Ammon's horn (tissue), 1 donor: ENCODE measurements around the gene ZFP36L2.

Experiments used
- DNase-seq: peaks from one replicate; pipeline ENCODE4 v3.0.0-alpha.2; 2016; ENCODE audit warnings: low spot score

ZFP36L2 gene

DNA sequence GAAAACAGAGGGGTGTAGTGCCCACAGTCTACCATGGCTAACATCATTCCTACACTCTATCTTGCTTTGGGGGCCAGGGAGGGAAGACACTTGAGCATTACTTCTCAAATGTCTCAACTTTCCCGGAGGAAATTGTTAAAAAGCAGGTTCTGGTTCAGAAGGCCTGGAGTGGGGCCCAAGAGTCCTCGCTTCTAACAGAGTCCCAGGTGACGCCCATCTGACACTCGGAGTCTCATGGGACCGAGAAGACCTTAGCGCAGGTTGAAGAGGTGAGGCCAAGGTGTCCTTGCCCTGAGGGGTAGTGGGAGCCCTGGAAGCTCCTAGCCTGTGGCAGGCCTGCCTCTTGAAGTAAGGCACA is 40.1 kb downstream of the ZFP36L2 start:
- no peak for DNase-seq

GRCh38 chr2:43185146-43185545 is 41.3 kb downstream of the ZFP36L2 start:
- no peak for DNase-seq

DNA sequence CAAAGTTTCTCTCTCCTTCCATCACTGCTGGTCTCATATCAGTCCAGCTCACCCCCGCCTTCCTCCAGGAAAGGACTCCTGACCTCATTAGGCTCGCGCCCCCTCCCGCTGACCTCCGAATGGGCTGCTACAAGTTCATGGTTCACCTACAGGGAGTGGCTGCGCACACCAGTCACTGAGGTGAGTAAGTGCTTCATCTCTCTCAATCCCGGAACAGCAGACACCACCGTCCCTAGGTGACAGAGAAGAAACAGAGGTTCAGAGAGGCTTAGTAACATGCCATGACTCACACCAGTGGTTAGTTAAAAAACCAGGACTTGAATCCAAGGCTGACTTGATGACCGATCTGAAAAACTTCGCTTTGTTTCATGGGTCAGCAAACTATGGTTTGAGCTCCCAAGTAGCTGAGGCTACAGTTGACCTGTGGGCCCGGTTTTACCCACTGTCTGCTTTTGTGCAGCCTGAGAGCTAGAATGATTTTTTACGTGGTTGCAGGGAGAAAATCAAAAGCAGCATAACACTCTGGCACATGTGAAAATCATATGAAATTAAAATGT is 42.0 kb downstream of the ZFP36L2 start:
- no peak for DNase-seq

DNA sequence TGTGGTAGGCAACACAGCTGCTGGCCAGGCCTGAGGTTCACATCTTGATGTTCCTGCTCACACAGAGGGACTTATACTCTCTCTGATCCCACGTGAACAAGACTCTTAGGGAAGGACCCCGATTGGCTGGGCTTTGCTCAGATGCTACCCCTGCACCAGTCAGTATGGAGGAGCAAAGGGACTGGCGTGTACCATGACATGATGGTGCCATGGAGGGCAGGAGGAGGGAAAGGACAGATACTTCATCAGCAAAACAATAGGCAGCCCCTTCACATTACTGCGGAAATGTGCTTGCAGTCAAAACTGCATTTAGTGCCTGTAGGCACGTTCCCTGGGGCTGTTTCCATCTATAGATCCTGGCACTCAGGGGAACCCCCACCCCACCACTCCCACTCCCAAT is 42.7 kb downstream of the ZFP36L2 start:
- no peak for DNase-seq

DNA sequence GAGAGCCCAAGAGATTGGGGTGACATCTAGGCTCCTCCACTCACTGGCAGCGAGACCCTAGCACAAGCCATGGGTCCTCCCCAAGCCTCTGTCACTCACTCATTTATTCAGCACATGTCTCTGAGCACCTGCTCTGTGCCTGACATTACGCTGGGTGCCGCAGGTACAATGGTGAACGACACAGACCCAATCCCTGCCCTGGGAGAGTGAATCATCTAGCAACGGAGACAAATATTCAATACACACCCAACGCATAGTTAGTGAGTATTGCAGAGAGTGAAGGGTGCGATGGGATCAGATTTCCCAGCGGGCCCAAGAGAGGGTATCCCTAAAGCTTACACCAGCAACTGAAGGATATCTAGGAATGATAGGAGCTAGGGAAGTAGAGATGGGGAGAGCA is 45.5 kb downstream of the ZFP36L2 start:
- no peak for DNase-seq

DNA sequence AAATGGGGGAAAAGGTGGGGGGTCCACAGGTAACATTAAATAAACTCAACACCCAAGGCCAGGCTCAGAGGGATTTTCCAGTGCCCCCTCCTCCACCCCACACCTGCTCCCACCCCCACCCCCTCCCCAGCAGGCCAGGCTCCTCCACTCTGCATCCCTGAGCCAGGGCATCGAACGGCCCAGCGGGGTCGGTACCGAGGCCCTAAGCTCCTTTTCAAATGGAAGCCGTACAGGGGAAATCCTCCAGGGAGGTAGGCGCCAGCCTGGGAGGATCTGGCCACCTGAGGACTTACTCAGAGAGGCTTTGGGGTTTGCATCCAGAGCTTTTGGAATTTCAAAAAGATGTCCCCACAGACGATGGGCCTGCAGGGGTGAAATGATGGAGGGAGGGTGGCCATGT is 46.5 kb downstream of the ZFP36L2 start:
- DNase-seq, result no peak

- DNase-seq, result no peak
These were observed 47.5 kb downstream of the ZFP36L2 start for GRCh38 chr2:43178602-43179542.

- DNase-seq, result no peak
These were observed 48.3 kb downstream of the ZFP36L2 start for GRCh38 chr2:43178055-43178598.

DNA sequence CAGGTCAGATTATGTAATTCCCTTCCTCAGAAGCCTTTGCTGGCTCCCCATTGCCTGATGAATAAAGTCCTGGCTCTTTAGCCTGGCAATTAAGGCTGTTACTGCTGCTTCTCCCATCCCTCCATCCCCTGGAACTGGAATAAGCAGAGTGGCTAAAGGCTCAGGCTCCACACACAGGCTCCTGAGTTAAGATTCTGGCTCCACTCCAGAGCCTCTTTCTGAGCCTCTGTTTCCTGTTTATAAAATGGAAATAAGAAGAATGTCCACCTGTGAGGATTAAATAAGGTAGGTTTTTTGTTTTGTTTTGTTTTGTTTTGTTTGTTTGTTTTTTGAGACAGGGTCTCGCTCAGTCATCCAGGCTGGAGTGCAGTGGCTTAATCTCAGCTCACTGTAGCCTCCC is 50.0 kb downstream of the ZFP36L2 start:
- DNase-seq, result no peak

- no peak for DNase-seq
These were observed 50.5 kb downstream of the ZFP36L2 start for GRCh38 chr2:43175876-43176275.

GRCh38 chr2:43175020-43175441 is 51.4 kb downstream of the ZFP36L2 start:
- DNase-seq, result no peak

DNA sequence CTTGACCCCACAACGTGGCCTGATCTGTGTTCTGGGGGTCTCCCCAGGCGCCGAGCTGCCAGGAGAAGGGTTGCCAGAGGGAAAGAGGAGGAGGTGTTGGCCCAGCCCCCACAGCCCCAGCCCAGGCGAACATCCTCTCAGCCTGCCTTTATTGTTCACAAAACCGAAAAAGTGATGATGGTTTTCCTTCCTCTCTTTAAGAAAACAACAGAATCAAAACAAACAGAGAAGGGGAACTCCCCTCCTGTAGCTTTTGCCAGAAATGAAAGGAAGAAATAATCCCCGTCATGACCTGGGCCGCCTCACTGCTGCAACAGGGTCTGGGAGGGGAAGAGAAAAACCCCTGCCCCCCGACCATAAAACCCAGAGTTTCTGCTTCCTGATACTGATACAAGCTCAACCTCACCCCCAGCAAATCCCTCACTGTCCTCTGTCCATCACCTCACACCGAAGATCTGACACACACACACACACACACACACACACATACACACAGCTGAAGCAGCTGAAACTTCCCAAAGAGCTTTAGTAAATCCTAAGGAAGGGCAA is 52.0 kb downstream of the ZFP36L2 start:
- peak; percentile 58 for DNase-seq
